ENCODE data around the gene TNFSF13B. TPM values are rescaled to one million over a fixed set of nuclear protein-coding genes. Genes with fewer than 3 reads are reported as not detected.
A peak's percentile ranks its signal among the peaks of the same experiment; 100 is the strongest.

Gene TNFSF13B
- total and polyA plus RNA-seq, 10 of the 15 experiments (the other 5 are each of a cell fraction or from before 2014, with no cell fraction given) = 11.0 to 64.2 (median 17.0) TPM

DNA sequence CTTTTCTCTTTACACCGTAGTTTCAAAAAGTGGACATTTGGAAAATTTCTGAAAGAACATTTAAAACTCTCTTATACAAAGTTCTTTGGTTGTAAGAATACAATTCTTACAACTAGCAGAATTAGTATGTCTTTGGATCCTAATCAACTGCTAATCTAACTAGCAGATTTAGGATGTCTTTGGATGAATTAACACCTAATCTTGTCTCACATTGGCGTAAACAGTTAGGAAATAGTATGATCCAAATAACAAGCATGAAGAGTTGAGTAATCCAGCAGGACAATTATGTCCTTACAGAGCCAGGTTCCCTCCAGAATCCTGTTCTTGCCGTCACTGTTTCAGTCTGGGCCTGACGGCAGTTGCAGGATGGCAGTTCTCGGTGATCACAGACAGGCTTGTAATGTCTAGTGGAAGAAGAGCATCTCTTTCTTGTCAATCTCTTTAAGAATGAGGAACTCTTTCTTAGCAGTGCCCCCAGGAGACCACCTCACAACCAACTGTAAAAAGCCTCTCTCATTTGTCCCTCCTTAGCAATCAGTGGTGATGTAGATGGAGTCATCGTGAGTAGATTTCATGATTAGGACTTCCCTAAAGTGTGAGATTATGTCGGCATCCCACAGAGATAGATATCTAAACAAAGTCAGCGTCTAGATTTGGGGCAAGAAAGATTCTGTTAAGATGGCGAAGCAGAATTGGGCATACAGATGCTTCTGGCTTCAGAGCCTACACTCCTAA is 5.7 kb upstream of the TNFSF13B start:
- RAD21 ChIA-PET (ENCODE audit: unreplicated experiment) = no interaction called here
- in situ Hi-C loops (cut with MboI) = no loop called here
- WGBS (ENCODE audit: insufficient coverage, insufficient replicate concordance, low lambda C conversion rate, missing lambda C conversion rate) = 88% methylated on average over 9 of the region's 9 CpGs
- ATAC-seq (no peak), FAIRE-seq (peak; percentile 38), DNase-seq (ENCODE audit: low read depth, low spot score) (no peak)
- no peaks in the 10 kb centered on the region for H3K36me3 ChIP-seq (ENCODE audit: control insufficient read depth in 2 of 2, insufficient read depth in 2 of 2, low read length in 1 of 2)
- SMC1A ChIA-PET (ENCODE audit: uncharacterized antibody, unreplicated experiment) = no interaction called here
- no peak overlapping the region for H3K4me2 ChIP-seq (ENCODE audit: control insufficient read depth, insufficient read depth)
- H3K9ac ChIP-seq (ENCODE audit: control insufficient read depth, insufficient read depth, low read length) = no peak overlapping the region
- POLR2A ChIA-PET = no interaction called here
- peaks cover 9% of the 10 kb centered on the region for H3K4me1 ChIP-seq (ENCODE audit: control insufficient read depth, insufficient read depth, low read length)
- no peak overlapping the region for H3K4me3 ChIP-seq
- CTCF ChIA-PET = interaction anchor here (1.1 kb wide), 1 partner anchor 108 kb away, joined by 5 read pairs; no protein-coding TSS in a partner anchor
- no peak overlapping the region for H3K27ac ChIP-seq (ENCODE audit: control insufficient read depth, insufficient read depth)
- TF ChIP-seq FOXM1 (IDR thresholded peaks at IDR 0.05; ENCODE audit: low read depth, low read length) (no peak), MYC (IDR thresholded peaks at IDR 0.05; ENCODE audit: insufficient read depth, insufficient read length, insufficient replicate concordance, low read length, severe bottlenecking) (no peak), PAX8 (IDR thresholded peaks at IDR 0.05) (no peak)
- H3K79me2 ChIP-seq (ENCODE audit: control insufficient read depth, insufficient read depth, low read length) = no peaks in the 10 kb centered on the region
- no peaks in the 10 kb centered on the region for H4K20me1 ChIP-seq (ENCODE audit: control insufficient read depth, insufficient read depth)
- no peak overlapping the region for H2AFZ ChIP-seq (ENCODE audit: control insufficient read depth, low read depth, low read length)
- H3K27me3 ChIP-seq (replicated peaks in 1 of 2; ENCODE audit: control insufficient read depth in 2 of 2, insufficient read depth in 2 of 2, low read length in 1 of 2) = no peaks in the 10 kb centered on the region
- intact Hi-C loops (cut with micrococcal nuclease; ENCODE audit: unreplicated experiment) = no loop called here
- no peaks in the 10 kb centered on the region for H3K9me3 ChIP-seq (replicated peaks; ENCODE audit: control insufficient read depth, insufficient read depth, low read length)
- no TSS peak for BruUV-seq (replicated peaks)

DNA sequence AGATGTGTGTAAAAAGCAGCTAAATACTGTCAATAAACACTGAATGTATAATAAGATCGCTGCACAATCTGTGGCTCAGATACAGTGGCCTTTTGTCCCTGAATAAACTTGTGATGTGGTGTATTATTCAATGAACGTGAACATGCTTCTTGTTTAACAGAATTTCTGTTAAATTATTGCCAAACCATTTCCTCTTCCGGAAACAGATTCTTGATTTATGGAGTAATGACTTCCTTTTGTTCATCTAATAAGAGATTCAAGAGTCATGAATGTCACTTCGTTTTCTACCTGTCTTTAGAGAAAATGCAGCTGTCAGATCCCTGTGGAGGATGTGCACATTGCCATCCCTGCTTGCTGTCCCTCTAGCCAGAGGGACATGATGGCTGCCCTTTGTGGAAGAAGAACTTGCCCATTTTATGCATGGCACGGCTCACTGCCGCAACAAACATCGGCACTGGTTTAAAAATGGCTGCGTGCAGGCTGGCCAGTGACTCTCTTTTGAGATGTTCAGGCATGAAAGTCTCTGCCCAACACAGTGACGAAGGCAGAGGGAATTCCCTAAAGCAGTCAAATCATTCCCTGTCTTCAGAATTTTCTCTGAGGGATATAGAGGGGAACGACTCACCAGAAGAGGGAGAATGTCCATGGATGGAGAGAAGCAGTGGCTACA is 3.1 kb upstream of the TNFSF13B start:
- peak overlapping the region; percentile 17; the same call in 1 of the 2 replicates for H3K27ac ChIP-seq (ENCODE audit: control insufficient read depth, insufficient read depth)
- FAIRE-seq (no peak), DNase-seq (ENCODE audit: low read depth, low spot score) (no peak), ATAC-seq (no peak)
- BruUV-seq (replicated peaks) = no TSS peak
- H3K4me2 ChIP-seq (ENCODE audit: control insufficient read depth, insufficient read depth) = peak overlapping the region; percentile 79
- 0 out of 2 replicates have a peak, but pooled peaks have one; percentile 24 for TF ChIP-seq CBFB (IDR thresholded peaks at IDR 0.05; ENCODE audit: low read depth)
- no peak for TF ChIP-seq TCF3 (IDR thresholded peaks at IDR 0.05; ENCODE audit: borderline replicate concordance, insufficient read depth, low read depth, low read length)
- no peak for TF ChIP-seq STAT1 (conservative IDR thresholded peaks at IDR 0.05)
- peak; percentile 86 for TF ChIP-seq YY1 (IDR thresholded peaks at IDR 0.05; ENCODE audit: low read depth, low read length)
- TF ChIP-seq GATAD2B (conservative IDR thresholded peaks at IDR 0.05; ENCODE audit: low read depth) = no peak
- no peak for TF ChIP-seq NBN (IDR thresholded peaks at IDR 0.05)
- TF ChIP-seq, protein P1, sequence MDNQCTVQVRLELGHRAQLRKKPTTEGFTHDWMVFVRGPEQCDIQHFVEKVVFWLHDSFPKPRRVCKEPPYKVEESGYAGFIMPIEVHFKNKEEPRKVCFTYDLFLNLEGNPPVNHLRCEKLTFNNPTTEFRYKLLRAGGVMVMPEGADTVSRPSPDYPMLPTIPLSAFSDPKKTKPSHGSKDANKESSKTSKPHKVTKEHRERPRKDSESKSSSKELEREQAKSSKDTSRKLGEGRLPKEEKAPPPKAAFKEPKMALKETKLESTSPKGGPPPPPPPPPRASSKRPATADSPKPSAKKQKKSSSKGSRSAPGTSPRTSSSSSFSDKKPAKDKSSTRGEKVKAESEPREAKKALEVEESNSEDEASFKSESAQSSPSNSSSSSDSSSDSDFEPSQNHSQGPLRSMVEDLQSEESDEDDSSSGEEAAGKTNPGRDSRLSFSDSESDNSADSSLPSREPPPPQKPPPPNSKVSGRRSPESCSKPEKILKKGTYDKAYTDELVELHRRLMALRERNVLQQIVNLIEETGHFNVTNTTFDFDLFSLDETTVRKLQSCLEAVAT (IDR thresholded peaks at IDR 0.05) = 0 out of 2 replicates have a peak, but pooled peaks have one; percentile 48
- no peak for TF ChIP-seq SIX5 (IDR thresholded peaks at IDR 0.05; ENCODE audit: low read depth, low read length, severe bottlenecking)
- no peak for TF ChIP-seq MEF2A (IDR thresholded peaks at IDR 0.05; ENCODE audit: insufficient read depth, low read depth, low read length)
- ChIA-PET CTCF (interaction anchor here (0.7 kb wide), 1 partner anchor 584 kb away, joined by 3 read pairs; no protein-coding TSS in a partner anchor), POLR2A (no interaction called here), RAD21 (ENCODE audit: unreplicated experiment) (no interaction called here), SMC1A (ENCODE audit: uncharacterized antibody, unreplicated experiment) (interaction anchor here (1.0 to 1.3 kb wide), 2 partner anchors 9 to 20 kb away, joined by 3 to 4 read pairs; no protein-coding TSS in a partner anchor)
- H3K79me2 ChIP-seq (ENCODE audit: control insufficient read depth, insufficient read depth, low read length) = no peaks in the 10 kb centered on the region; the same call in 1 of the 2 replicates
- H3K9ac ChIP-seq (ENCODE audit: control insufficient read depth, insufficient read depth, low read length) = 0 out of 2 replicates have a peak overlapping the region, but pooled peaks have one; percentile 14
- intact Hi-C loops (cut with micrococcal nuclease; ENCODE audit: unreplicated experiment) (no loop called here), in situ Hi-C loops (cut with MboI) (no loop called here)
- no peaks in the 10 kb centered on the region for H3K27me3 ChIP-seq (replicated peaks in 1 of 2; ENCODE audit: control insufficient read depth in 2 of 2, insufficient read depth in 2 of 2, low read length in 1 of 2)
- peak overlapping the region; percentile 40; the same call in 1 of the 2 replicates for H3K4me3 ChIP-seq
- H4K20me1 ChIP-seq (ENCODE audit: control insufficient read depth, insufficient read depth) = no peaks in the 10 kb centered on the region
- H3K9me3 ChIP-seq (replicated peaks; ENCODE audit: control insufficient read depth, insufficient read depth, low read length) = no peaks in the 10 kb centered on the region
- peaks cover 14% of the 10 kb centered on the region for H3K4me1 ChIP-seq (ENCODE audit: control insufficient read depth, insufficient read depth, low read length)
- peak overlapping the region; percentile 88 for H2AFZ ChIP-seq (ENCODE audit: control insufficient read depth, low read depth, low read length)
- 40% methylated on average over 10 of the region's 10 CpGs for WGBS (ENCODE audit: insufficient coverage, insufficient replicate concordance, low lambda C conversion rate, missing lambda C conversion rate)
- H3K36me3 ChIP-seq (ENCODE audit: control insufficient read depth in 2 of 2, insufficient read depth in 2 of 2, low read length in 1 of 2) = no peaks in the 10 kb centered on the region

All from GM12878 (cell line).